ENCODE results near the gene DMWD.

DMWD gene

DNA sequence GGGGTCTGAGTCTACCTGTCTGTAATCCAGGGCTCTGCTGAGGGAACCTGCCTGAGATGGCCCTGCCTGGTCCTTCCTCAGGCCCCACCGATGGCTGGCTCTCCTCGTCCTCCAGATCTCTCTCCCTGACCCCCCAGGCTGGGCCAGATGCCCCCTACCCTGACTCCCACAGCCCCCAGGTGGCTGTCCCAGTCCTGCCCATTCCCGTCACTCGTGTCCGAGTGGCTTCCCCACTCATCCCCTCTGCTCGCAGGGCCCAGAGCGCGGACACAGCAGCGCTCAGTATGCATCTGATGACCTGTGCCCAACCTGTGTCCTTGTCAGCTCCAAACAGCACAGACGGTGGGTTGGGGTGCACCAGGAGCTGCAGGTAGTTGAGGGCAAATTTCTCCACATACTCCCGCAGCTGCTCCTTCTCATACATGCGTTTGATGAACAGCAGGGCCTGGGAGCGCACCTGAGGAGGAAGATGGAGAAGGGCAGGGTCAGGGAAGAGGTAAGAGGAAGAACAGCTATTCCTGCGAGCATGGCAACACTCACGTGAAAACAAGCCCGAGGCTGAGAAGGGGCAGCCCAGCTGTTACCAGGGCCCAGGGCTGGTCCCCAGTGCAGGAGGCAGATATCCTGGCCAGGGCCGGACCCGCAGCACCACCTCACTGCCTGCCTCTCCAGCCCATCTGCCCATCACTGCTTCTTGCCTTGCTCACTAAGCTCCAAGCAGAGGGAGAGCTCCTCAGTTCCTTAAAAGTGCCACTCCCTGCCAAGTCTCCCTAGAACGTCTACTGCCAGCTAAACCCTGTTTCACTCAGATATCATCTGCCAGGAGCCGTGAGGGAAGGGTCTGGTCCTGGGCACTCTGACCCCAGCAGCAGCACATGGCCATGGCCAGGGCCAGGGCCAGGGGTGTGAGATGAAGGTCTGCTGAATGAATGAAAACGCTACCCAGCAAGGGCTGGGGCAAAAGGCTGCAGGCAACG lies 33.6 kb upstream of the DMWD start:
- H3K4me3 ChIP-seq (ENCODE audit: low read depth, low read length): no peak overlapping the region
- TF ChIP-seq, protein P1, sequence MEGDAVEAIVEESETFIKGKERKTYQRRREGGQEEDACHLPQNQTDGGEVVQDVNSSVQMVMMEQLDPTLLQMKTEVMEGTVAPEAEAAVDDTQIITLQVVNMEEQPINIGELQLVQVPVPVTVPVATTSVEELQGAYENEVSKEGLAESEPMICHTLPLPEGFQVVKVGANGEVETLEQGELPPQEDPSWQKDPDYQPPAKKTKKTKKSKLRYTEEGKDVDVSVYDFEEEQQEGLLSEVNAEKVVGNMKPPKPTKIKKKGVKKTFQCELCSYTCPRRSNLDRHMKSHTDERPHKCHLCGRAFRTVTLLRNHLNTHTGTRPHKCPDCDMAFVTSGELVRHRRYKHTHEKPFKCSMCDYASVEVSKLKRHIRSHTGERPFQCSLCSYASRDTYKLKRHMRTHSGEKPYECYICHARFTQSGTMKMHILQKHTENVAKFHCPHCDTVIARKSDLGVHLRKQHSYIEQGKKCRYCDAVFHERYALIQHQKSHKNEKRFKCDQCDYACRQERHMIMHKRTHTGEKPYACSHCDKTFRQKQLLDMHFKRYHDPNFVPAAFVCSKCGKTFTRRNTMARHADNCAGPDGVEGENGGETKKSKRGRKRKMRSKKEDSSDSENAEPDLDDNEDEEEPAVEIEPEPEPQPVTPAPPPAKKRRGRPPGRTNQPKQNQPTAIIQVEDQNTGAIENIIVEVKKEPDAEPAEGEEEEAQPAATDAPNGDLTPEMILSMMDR (IDR thresholded peaks at IDR 0.05; ENCODE audit: borderline replicate concordance, insufficient read depth, low read depth, low read length): no peak

DNA sequence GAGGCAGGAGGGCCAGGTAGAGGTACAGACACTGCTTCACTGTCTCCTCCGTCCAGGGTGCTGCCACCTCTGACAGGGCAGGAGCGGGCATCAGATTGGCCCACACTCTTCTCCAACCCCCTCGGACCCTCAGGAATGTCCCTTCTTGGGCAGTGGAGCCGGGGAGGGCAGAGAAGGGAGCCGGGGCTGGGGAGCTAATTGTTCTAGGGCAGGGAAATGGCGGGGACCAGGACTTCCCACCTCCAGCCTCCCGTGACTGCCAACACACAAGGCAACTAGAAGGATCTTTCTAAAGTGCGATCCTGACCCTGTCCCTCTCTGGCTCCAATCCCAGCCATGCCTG lies 32.6 kb upstream of the DMWD start:
- TF ChIP-seq, protein P1 (IDR thresholded peaks at IDR 0.05; ENCODE audit: borderline replicate concordance, insufficient read depth, low read depth, low read length): no peak
- H3K4me3 ChIP-seq (ENCODE audit: low read depth, low read length): no peak overlapping the region

DNA sequence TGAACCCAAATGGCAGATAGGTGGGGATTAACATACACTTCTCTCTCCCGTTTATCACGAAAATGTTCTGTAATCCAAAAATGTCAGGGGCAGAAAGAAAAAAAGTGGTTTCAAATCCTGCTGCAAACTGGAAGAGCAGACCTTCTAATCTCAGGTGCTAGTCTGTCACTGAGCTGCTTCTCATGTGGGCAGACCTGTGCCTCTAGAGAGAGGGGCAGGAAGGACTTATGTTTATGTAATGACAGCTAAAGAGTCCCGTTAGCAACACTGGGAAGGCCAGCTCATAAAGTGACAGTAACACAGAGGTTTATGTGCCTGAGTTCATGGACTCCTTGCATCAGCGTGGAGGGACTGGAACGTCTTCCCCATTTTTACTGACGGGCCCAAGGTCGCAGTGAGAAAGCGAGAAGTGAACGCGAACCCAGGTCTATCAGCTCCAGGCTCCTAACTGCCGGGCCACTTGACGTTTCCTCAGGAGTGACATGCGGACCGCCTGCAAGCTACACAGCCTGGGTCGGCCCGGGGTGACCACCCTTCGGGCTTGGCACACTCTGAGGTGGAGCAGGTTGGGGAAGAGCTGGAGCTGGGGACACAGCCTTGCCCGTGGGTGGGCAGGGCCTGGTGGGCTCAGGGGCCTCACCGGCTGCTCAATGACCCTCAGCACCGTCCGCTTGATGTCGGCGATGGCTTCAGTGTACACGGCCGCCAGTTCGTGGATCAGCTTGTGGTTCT lies 32.1 kb upstream of the DMWD start:
- no peak overlapping the region for H3K4me3 ChIP-seq (ENCODE audit: low read depth, low read length)
- TF ChIP-seq, protein P1 (IDR thresholded peaks at IDR 0.05; ENCODE audit: borderline replicate concordance, insufficient read depth, low read depth, low read length): no peak

DNA sequence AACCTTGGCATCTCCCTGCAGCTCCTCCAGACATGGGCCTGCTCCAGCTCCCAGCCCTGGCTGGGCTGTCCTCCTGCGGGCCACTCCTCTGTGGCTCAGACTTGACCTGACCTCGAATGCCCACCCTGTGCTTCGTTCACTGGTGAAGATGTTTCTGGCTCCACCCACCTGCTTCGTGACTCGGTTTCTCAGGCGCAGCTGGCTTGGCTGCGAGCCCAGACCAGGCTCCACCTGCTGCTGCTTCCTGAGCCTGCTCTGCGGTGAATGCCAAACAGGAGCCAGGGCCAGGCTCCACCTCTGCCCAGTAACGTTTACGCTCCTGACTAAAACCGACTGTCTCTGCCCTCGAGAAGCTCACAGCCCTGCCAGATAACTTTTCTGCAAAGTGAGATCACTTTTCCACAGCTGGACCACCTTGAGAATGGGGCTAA lies 31.4 kb upstream of the DMWD start:
- TF ChIP-seq, protein P1 (IDR thresholded peaks at IDR 0.05; ENCODE audit: borderline replicate concordance, insufficient read depth, low read depth, low read length): no peak

DNA sequence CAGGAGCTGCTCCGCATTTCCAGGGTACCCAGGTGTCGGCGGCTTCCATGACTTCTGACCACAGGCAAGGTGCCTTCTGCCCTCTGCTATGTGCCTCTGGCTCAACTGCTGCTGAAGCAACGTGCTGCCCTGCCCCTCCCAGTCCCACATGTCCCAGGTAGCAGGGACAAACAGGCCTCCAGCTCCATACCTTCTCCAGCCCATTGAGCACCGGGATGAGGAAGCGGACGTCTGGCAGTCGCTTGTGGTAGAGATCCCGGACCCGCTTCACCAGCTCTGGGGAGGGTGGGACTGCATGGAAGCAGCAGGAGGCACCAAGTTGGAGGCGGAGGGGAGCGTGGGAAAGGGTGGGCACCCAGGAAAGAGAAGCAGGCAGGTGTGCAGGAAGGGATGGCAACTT lies 30.5 kb upstream of the DMWD start:
- no peak overlapping the region for H3K4me3 ChIP-seq (ENCODE audit: low read depth, low read length)
- TF ChIP-seq, protein P1 (IDR thresholded peaks at IDR 0.05; ENCODE audit: borderline replicate concordance, insufficient read depth, low read depth, low read length): no peak

More for the DNA sequence above, 31.4 kb upstream of the DMWD start:
- H3K4me3 ChIP-seq (ENCODE audit: low read depth, low read length): no peak overlapping the region

DNA sequence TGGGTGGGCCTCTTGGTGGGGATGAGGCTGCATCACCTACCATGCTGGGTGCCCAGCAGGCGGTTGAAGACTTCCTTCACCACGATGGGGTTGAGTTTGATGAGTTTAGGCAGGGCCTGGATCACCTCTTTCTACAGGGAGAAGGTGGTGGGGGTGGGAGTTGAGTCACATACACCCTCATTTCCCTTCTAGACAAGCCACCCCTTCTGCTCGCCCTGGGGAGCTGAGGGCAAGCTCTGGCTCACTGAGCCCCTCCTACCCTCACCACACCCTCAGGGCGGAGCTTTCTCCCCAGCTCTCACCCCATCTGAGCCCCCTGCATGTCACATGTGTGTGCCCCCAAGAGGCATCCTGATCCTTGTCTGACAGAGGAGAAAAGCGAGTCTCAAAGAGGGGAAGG lies 30.1 kb upstream of the DMWD start:
- H3K4me3 ChIP-seq (ENCODE audit: low read depth, low read length): no peak overlapping the region
- TF ChIP-seq, protein P1 (IDR thresholded peaks at IDR 0.05; ENCODE audit: borderline replicate concordance, insufficient read depth, low read depth, low read length): no peak
